ENCODE data around the gene TAF8.

TAF8 gene

GRCh38 chr6:42100029-42100901, 49.9 kb downstream of the TAF8 start:
- no peak for DNase-seq

GRCh38 chr6:42101186-42101657, 50.9 kb downstream of the TAF8 start:
- peak; percentile 90 for DNase-seq

- DNase-seq, result no peak
Observed at GRCh38 chr6:42103216-42103615, 52.9 kb downstream of the TAF8 start.

- no peak for DNase-seq
Observed at GRCh38 chr6:42103753-42104094, 53.4 kb downstream of the TAF8 start.

GRCh38 chr6:42104095-42104803, 53.9 kb downstream of the TAF8 start:
- no peak for DNase-seq

- no peak for DNase-seq
Observed at GRCh38 chr6:42104804-42105125, 54.4 kb downstream of the TAF8 start.

- DNase-seq, result no peak
Observed at GRCh38 chr6:42105156-42105648, 54.9 kb downstream of the TAF8 start.

GRCh38 chr6:42105709-42106108, 55.4 kb downstream of the TAF8 start:
- DNase-seq, result no peak

- no peak for DNase-seq
Observed at GRCh38 chr6:42106112-42107023, 56.0 kb downstream of the TAF8 start.

- DNase-seq, result no peak
Observed at GRCh38 chr6:42108071-42108470, 57.7 kb downstream of the TAF8 start.

GRCh38 chr6:42110683-42111082, 60.4 kb downstream of the TAF8 start:
- DNase-seq, result no peak

- DNase-seq, result no peak
Observed at GRCh38 chr6:42112351-42112750, 62.0 kb downstream of the TAF8 start.

- peak; percentile 56 for DNase-seq
Observed at GRCh38 chr6:42113936-42114636, 63.8 kb downstream of the TAF8 start.

- DNase-seq, result no peak
Observed at GRCh38 chr6:42117843-42118161, 67.5 kb downstream of the TAF8 start.

GRCh38 chr6:42118162-42119001, 68.1 kb downstream of the TAF8 start:
- peak; percentile 15 for DNase-seq

- no peak for DNase-seq
Observed at GRCh38 chr6:42120895-42121865, 70.9 kb downstream of the TAF8 start.

- DNase-seq, result no peak
Observed at GRCh38 chr6:42123379-42124103, 73.2 kb downstream of the TAF8 start.

- DNase-seq, result no peak
Observed at GRCh38 chr6:42124223-42124836, 74.0 kb downstream of the TAF8 start.

- DNase-seq, result no peak
Observed at GRCh38 chr6:42125231-42125630, 74.9 kb downstream of the TAF8 start.

All from NCI-H526 treated with DMSO at 0.1 percent for 48 hours (cell line).